Measurements from ENCODE around the gene MAMSTR. TPM values are rescaled to one million over a fixed set of nuclear protein-coding genes. Genes with fewer than 3 reads are reported as not detected.

Gene MAMSTR
- total RNA-seq, 1 donor from 2014 or later: 5.2 TPM

GRCh38 chr19:48674921-48675824 lies 44.4 kb downstream of the MAMSTR start:
- H3K9ac ChIP-seq (ENCODE audit: low read depth in 1 of 3, low read length in 3 of 3): peak overlapping the region; percentile 33 to 68 (median 38)
- no peaks in the 10 kb centered on the region for H3K9me3 ChIP-seq (ENCODE audit: control insufficient read depth in 3 of 3, low read length in 3 of 3)
- no peaks in the 10 kb centered on the region for H3K27me3 ChIP-seq (ENCODE audit: control insufficient read depth in 3 of 3, insufficient read depth in 3 of 3, low read length in 3 of 3)
- no peak overlapping the region for H3K27ac ChIP-seq (ENCODE audit: low read depth, low read length)
- H3K4me3 ChIP-seq (ENCODE audit: low read length in 3 of 3): peak overlapping the region in 2 of 3 donors; percentile 27 to 52
- H3K4me1 ChIP-seq (ENCODE audit: control insufficient read depth in 3 of 3, insufficient read depth in 3 of 3, low read length in 3 of 3): peaks cover 10 to 11% (median 10%) of the 10 kb centered on the region in 3 donors
- H3K36me3 ChIP-seq (ENCODE audit: control insufficient read depth in 3 of 3, insufficient read depth in 3 of 3, low read length in 3 of 3): no peaks in the 10 kb centered on the region

GRCh38 chr19:48674216-48674809 lies 45.2 kb downstream of the MAMSTR start:
- Histone ChIP-seq H3K36me3 (ENCODE audit: control insufficient read depth in 3 of 3, insufficient read depth in 3 of 3, low read length in 3 of 3) (no peaks in the 10 kb centered on the region), H3K27me3 (ENCODE audit: control insufficient read depth in 3 of 3, insufficient read depth in 3 of 3, low read length in 3 of 3) (no peaks in the 10 kb centered on the region), H3K9ac (ENCODE audit: low read depth in 1 of 3, low read length in 3 of 3) (peak overlapping the region in 1 of 3 donors; percentile 68), H3K9me3 (ENCODE audit: control insufficient read depth in 3 of 3, low read length in 3 of 3) (no peaks in the 10 kb centered on the region), H3K4me3 (ENCODE audit: low read length in 3 of 3) (no peak overlapping the region), H3K27ac (ENCODE audit: low read depth, low read length) (no peak overlapping the region), H3K4me1 (ENCODE audit: control insufficient read depth in 3 of 3, insufficient read depth in 3 of 3, low read length in 3 of 3) (peaks cover 10 to 11% (median 10%) of the 10 kb centered on the region in 3 donors)

GRCh38 chr19:48673436-48674100 lies 46.0 kb downstream of the MAMSTR start:
- Histone ChIP-seq H3K36me3 (ENCODE audit: control insufficient read depth in 3 of 3, insufficient read depth in 3 of 3, low read length in 3 of 3) (no peaks in the 10 kb centered on the region), H3K4me3 (ENCODE audit: low read length in 3 of 3) (no peak overlapping the region), H3K27me3 (ENCODE audit: control insufficient read depth in 3 of 3, insufficient read depth in 3 of 3, low read length in 3 of 3) (no peaks in the 10 kb centered on the region), H3K4me1 (ENCODE audit: control insufficient read depth in 3 of 3, insufficient read depth in 3 of 3, low read length in 3 of 3) (peaks cover 10 to 11% (median 10%) of the 10 kb centered on the region in 3 donors), H3K27ac (ENCODE audit: low read depth, low read length) (no peak overlapping the region), H3K9ac (ENCODE audit: low read depth in 1 of 3, low read length in 3 of 3) (no peak overlapping the region), H3K9me3 (ENCODE audit: control insufficient read depth in 3 of 3, low read length in 3 of 3) (no peaks in the 10 kb centered on the region)

DNA sequence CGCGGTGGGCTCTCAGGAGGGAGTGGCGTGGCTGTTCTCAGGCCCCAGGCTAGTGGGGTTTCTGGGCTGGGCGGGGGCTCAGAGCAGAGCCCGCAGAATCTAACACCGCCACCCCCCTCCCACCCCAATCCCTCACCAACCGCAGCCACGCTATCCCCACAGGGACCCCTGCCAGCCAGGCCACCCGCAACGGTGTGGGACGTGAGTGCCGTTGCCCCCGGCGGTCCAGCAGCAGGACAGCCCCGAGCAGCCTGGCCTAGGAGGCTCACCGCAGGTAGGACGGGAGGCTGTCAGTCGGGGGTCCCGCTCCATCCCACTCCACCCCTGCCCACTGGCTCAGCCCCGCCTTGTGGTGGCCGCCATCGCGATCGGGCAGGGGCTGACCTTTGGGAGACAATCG lies 46.5 kb downstream of the MAMSTR start, which contains the start of gene NTN5:
TSS of gene NTN5 (minus strand) at position 24 of the 400 bp plus-strand sequence. CDS start 2,031 bp downstream, outside the sequence.
- no peaks in the 10 kb centered on the region for H3K27me3 ChIP-seq (ENCODE audit: control insufficient read depth in 3 of 3, insufficient read depth in 3 of 3, low read length in 3 of 3)
- peaks cover 10 to 11% (median 10%) of the 10 kb centered on the region in 3 donors for H3K4me1 ChIP-seq (ENCODE audit: control insufficient read depth in 3 of 3, insufficient read depth in 3 of 3, low read length in 3 of 3)
- H3K4me3 ChIP-seq (ENCODE audit: low read length in 3 of 3): no peak within 1 kb of the TSS
- H3K9me3 ChIP-seq (ENCODE audit: control insufficient read depth in 3 of 3, low read length in 3 of 3): no peaks in the 10 kb centered on the region
- H3K36me3 ChIP-seq (ENCODE audit: control insufficient read depth in 3 of 3, insufficient read depth in 3 of 3, low read length in 3 of 3): no peaks in the 10 kb centered on the region
- H3K9ac ChIP-seq (ENCODE audit: low read depth in 1 of 3, low read length in 3 of 3): no peak within 1 kb of the TSS
- H3K27ac ChIP-seq (ENCODE audit: low read depth, low read length): no peak within 1 kb of the TSS

DNA sequence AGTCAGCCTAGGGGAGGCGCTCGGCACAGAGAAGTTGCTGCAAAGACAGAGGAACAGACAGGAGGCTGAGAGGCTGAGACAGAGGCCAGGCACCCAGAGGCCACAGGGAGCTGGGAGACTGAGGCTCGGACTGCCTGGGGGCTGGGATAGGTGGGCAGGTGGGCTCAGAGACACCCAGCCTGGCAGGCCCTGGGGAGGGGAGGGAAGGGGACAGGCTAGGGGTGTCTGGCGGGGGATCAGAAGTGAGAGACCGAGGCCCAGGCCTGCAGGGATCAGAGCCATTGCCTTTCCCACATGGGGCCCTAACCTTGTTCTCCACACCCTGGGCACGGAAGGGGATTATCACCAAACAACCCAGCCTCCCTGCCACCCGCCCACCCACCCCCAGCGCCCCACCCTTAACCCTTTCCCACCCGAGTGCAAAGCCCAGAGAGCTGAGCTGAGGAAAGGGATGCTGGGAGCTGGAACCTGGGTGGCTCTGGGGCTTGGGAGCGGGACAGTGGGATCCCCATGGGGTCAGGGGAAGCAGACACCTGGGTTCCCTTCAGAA lies 48.0 kb downstream of the MAMSTR start:
- peaks cover 10 to 11% (median 10%) of the 10 kb centered on the region in 3 donors for H3K4me1 ChIP-seq (ENCODE audit: control insufficient read depth in 3 of 3, insufficient read depth in 3 of 3, low read length in 3 of 3)
- no peak overlapping the region for H3K9ac ChIP-seq (ENCODE audit: low read depth in 1 of 3, low read length in 3 of 3)
- no peaks in the 10 kb centered on the region for H3K27me3 ChIP-seq (ENCODE audit: control insufficient read depth in 3 of 3, insufficient read depth in 3 of 3, low read length in 3 of 3)
- H3K27ac ChIP-seq (ENCODE audit: low read depth, low read length): no peak overlapping the region
- H3K9me3 ChIP-seq (ENCODE audit: control insufficient read depth in 3 of 3, low read length in 3 of 3): no peaks in the 10 kb centered on the region
- H3K4me3 ChIP-seq (ENCODE audit: low read length in 3 of 3): no peak overlapping the region
- H3K36me3 ChIP-seq (ENCODE audit: control insufficient read depth in 3 of 3, insufficient read depth in 3 of 3, low read length in 3 of 3): no peaks in the 10 kb centered on the region

GRCh38 chr19:48670699-48671445 lies 48.7 kb downstream of the MAMSTR start:
- H3K27me3 ChIP-seq (ENCODE audit: control insufficient read depth in 3 of 3, insufficient read depth in 3 of 3, low read length in 3 of 3): no peaks in the 10 kb centered on the region
- H3K36me3 ChIP-seq (ENCODE audit: control insufficient read depth in 3 of 3, insufficient read depth in 3 of 3, low read length in 3 of 3): no peaks in the 10 kb centered on the region
- H3K9me3 ChIP-seq (ENCODE audit: control insufficient read depth in 3 of 3, low read length in 3 of 3): no peaks in the 10 kb centered on the region
- no peak overlapping the region for H3K27ac ChIP-seq (ENCODE audit: low read depth, low read length)
- H3K9ac ChIP-seq (ENCODE audit: low read depth in 1 of 3, low read length in 3 of 3): no peak overlapping the region
- H3K4me1 ChIP-seq (ENCODE audit: control insufficient read depth in 3 of 3, insufficient read depth in 3 of 3, low read length in 3 of 3): peaks cover 10 to 11% (median 10%) of the 10 kb centered on the region in 3 donors
- H3K4me3 ChIP-seq (ENCODE audit: low read length in 3 of 3): no peak overlapping the region

- Histone ChIP-seq H3K4me1 (ENCODE audit: control insufficient read depth in 3 of 3, insufficient read depth in 3 of 3, low read length in 3 of 3) (peaks cover 3 to 4% (median 3%) of the 10 kb centered on the region in 3 donors), H3K9ac (ENCODE audit: low read depth in 1 of 3, low read length in 3 of 3) (no peak overlapping the region), H3K27ac (ENCODE audit: low read depth, low read length) (no peak overlapping the region), H3K4me3 (ENCODE audit: low read length in 3 of 3) (no peak overlapping the region), H3K36me3 (ENCODE audit: control insufficient read depth in 3 of 3, insufficient read depth in 3 of 3, low read length in 3 of 3) (no peaks in the 10 kb centered on the region), H3K27me3 (ENCODE audit: control insufficient read depth in 3 of 3, insufficient read depth in 3 of 3, low read length in 3 of 3) (no peaks in the 10 kb centered on the region), H3K9me3 (ENCODE audit: control insufficient read depth in 3 of 3, low read length in 3 of 3) (no peaks in the 10 kb centered on the region)
Measured at GRCh38 chr19:48669903-48670668, 49.4 kb downstream of the MAMSTR start.

- Histone ChIP-seq H3K9me3 (ENCODE audit: control insufficient read depth in 3 of 3, low read length in 3 of 3) (no peaks in the 10 kb centered on the region), H3K36me3 (ENCODE audit: control insufficient read depth in 3 of 3, insufficient read depth in 3 of 3, low read length in 3 of 3) (no peaks in the 10 kb centered on the region), H3K27ac (ENCODE audit: low read depth, low read length) (no peak overlapping the region), H3K9ac (ENCODE audit: low read depth in 1 of 3, low read length in 3 of 3) (no peak overlapping the region), H3K4me3 (ENCODE audit: low read length in 3 of 3) (no peak overlapping the region), H3K27me3 (ENCODE audit: control insufficient read depth in 3 of 3, insufficient read depth in 3 of 3, low read length in 3 of 3) (no peaks in the 10 kb centered on the region), H3K4me1 (ENCODE audit: control insufficient read depth in 3 of 3, insufficient read depth in 3 of 3, low read length in 3 of 3) (no peaks in the 10 kb centered on the region)
Measured at GRCh38 chr19:48668761-48669160, 50.8 kb downstream of the MAMSTR start.

GRCh38 chr19:48668332-48668731 lies 51.2 kb downstream of the MAMSTR start:
- Histone ChIP-seq H3K4me3 (ENCODE audit: low read length in 3 of 3) (no peak overlapping the region), H3K27ac (ENCODE audit: low read depth, low read length) (no peak overlapping the region), H3K9ac (ENCODE audit: low read depth in 1 of 3, low read length in 3 of 3) (no peak overlapping the region), H3K27me3 (ENCODE audit: control insufficient read depth in 3 of 3, insufficient read depth in 3 of 3, low read length in 3 of 3) (no peaks in the 10 kb centered on the region), H3K4me1 (ENCODE audit: control insufficient read depth in 3 of 3, insufficient read depth in 3 of 3, low read length in 3 of 3) (no peaks in the 10 kb centered on the region), H3K9me3 (ENCODE audit: control insufficient read depth in 3 of 3, low read length in 3 of 3) (no peaks in the 10 kb centered on the region), H3K36me3 (ENCODE audit: control insufficient read depth in 3 of 3, insufficient read depth in 3 of 3, low read length in 3 of 3) (no peaks in the 10 kb centered on the region)
